Measurements from ENCODE around the gene IL11. TPM values are rescaled to one million over a fixed set of nuclear protein-coding genes. Genes with fewer than 3 reads are reported as not detected.

The IL11 gene
- polyA plus RNA-seq, 3 donors: not detected

GRCh38 chr19:55406826-55407549 lies 36.7 kb upstream of the IL11 start:
- WGBS (ENCODE audit: insufficient coverage): 9% methylated on average over 26 of the region's 35 CpGs
- peak overlapping the region; percentile 78 for H2AFZ ChIP-seq (ENCODE audit: insufficient read depth, low read depth, low read length, poor library complexity, severe bottlenecking)

More at GRCh38 chr19:55406826-55407549, 36.7 kb upstream of the IL11 start:
- peaks cover 30% of the 10 kb centered on the region for H3K4me1 Mint-ChIP-seq
- intact Hi-C loops (cut with micrococcal nuclease): loop anchor here (1.0 to 10.0 kb wide), 3 partner anchors 20 to 198 kb away; partner anchors contain the start of genes ZNF524 (in 1 of the 2) and ZNF865 (in 1 of the 2)
- peak overlapping the region; percentile 55 to 86 (median 81) for H3K4me3 ChIP-seq (replicated peaks in 1 of 3; ENCODE audit: low read depth in 2 of 3, low read length in 3 of 3)
- H3K27ac ChIP-seq (ENCODE audit: low read depth in 1 of 2, low read length in 2 of 2): peak overlapping the region; percentile 95 to 96
- peaks cover 0 to 12% (median 2%) of the 10 kb centered on the region in 7 donors for H3K9me3 Mint-ChIP-seq
- no peak for TF ChIP-seq CTCF (IDR thresholded peaks at IDR 0.05)
- peaks cover 19 to 28% of the 10 kb centered on the region in 2 donors for H3K36me3 ChIP-seq (replicated peaks in 1 of 2; ENCODE audit: control insufficient read depth in 1 of 2, insufficient read depth in 2 of 2, low read length in 2 of 2)
- peaks cover 27% of the 10 kb centered on the region for H4K20me1 ChIP-seq (ENCODE audit: insufficient read depth, low read length)
- no peaks in the 10 kb centered on the region for H3K9me3 ChIP-seq (replicated peaks in 1 of 2; ENCODE audit: control insufficient read depth in 1 of 2, insufficient read depth in 1 of 2, low read length in 2 of 2)
- H3K4me3 Mint-ChIP-seq: peak overlapping the region; percentile 84 to 88
- H3K9ac ChIP-seq (ENCODE audit: insufficient read depth, low read length, poor library complexity, severe bottlenecking): peak overlapping the region; percentile 90
- peaks cover 33 to 44% of the 10 kb centered on the region in 2 donors for H3K36me3 Mint-ChIP-seq
- H3K79me2 ChIP-seq (ENCODE audit: insufficient read depth, low read length): peaks cover 55% of the 10 kb centered on the region
- no peaks in the 10 kb centered on the region for H3K27me3 ChIP-seq (ENCODE audit: control insufficient read depth in 2 of 2, insufficient read depth in 2 of 2, low read length in 2 of 2)
- H3K27ac Mint-ChIP-seq: peak overlapping the region; percentile 57 to 96 (median 86)
- peak overlapping the region; percentile 81 for H3K4me2 ChIP-seq (replicated peaks; ENCODE audit: extremely low read depth, low read length, poor library complexity, severe bottlenecking)
- peak in 1 of 3 donors; percentile 28 for DNase-seq
- peaks cover 22 to 36% of the 10 kb centered on the region in 2 donors for H3K4me1 ChIP-seq (ENCODE audit: control insufficient read depth in 1 of 2, insufficient read depth in 2 of 2, low read length in 2 of 2)
- peaks cover 3 to 5% (median 4%) of the 10 kb centered on the region in 3 donors for H3K27me3 Mint-ChIP-seq (ENCODE audit: low read depth in 3 of 3)
